Neural cell (in vitro differentiated cells): ENCODE measurements around the gene LINC00237. TPM values are rescaled to one million over a fixed set of nuclear protein-coding genes. Genes with fewer than 3 reads are reported as not detected.

Source experiments
- H2AFZ ChIP-seq: fragments of 200-600, 300-800 bp; sonication (generic), shearing (Covaris generic); 2 replicates; pipeline ENCODE4 v1.6.0; 2014; ENCODE audit warnings: low read depth, mild to moderate bottlenecking, antibody characterized with exemption, low read length, moderate library complexity
- H3F3A ChIP-seq: fragments of 200-600 bp; shearing (Covaris generic); 2 replicates; pipeline ENCODE4 v1.6.1; 2016; ENCODE audit warnings: mild to moderate bottlenecking, moderate library complexity, mixed read lengths, antibody characterized with exemption, low read length; ENCODE audit not compliant: insufficient read depth, poor library complexity, severe bottlenecking
- H3K27ac ChIP-seq: fragments of 200-600, 300-800 bp; sonication (generic), shearing (Covaris generic); 2 replicates; pipeline ENCODE4 v1.5.1; 2014; ENCODE audit warnings: mild to moderate bottlenecking, low read length, moderate library complexity
- H3K27me3 ChIP-seq: fragments of 300-800, 200-600 bp; sonication (generic), shearing (Covaris generic); 2 replicates; pipeline ENCODE4 v1.6.0; 2014; ENCODE audit warnings: mild to moderate bottlenecking, low read depth, low read length, moderate library complexity; ENCODE audit not compliant: insufficient read depth
- H3K36me3 ChIP-seq: fragments of 300-800, 200-600 bp; sonication (generic), shearing (Covaris generic); 2 replicates; pipeline ENCODE4 v1.5.1; 2014; ENCODE audit warnings: mild to moderate bottlenecking, antibody characterized with exemption, low read length, moderate library complexity; ENCODE audit not compliant: insufficient read depth
- H3K4me2 ChIP-seq: fragments of 300-800, 200-600 bp; sonication (generic), shearing (Covaris generic); 2 replicates; pipeline ENCODE4 v1.6.0; 2014; ENCODE audit warnings: mild to moderate bottlenecking, low read length
- H3K4me3 ChIP-seq: fragments of 300-800, 200-600 bp; sonication (generic), shearing (Covaris generic); 2 replicates; pipeline ENCODE4 v1.5.1; 2014; ENCODE audit warnings: mild to moderate bottlenecking, low read length, moderate library complexity
- H3K79me2 ChIP-seq: fragments of 200-600 bp; shearing (Covaris generic); replicated peaks from 2 replicates; pipeline ENCODE4 v1.6.0; 2014; ENCODE audit warnings: mild to moderate bottlenecking, low read length, moderate library complexity; ENCODE audit not compliant: insufficient read depth
- H3K9ac ChIP-seq: fragments of 300-800, 200-600 bp; sonication (generic), shearing (Covaris generic); 2 replicates; pipeline ENCODE4 v1.6.1; 2016; ENCODE audit warnings: mild to moderate bottlenecking, low read length, mixed read lengths
- H3K9me2 ChIP-seq: fragments of 200-600 bp; shearing (Covaris generic); 2 replicates; pipeline ENCODE4 v1.6.1; 2016; ENCODE audit warnings: mild to moderate bottlenecking, low read length, mixed read lengths; ENCODE audit not compliant: insufficient read depth
- H3K9me3 ChIP-seq: fragments of 200-600, 300-800 bp; sonication (generic), shearing (Covaris generic); 2 replicates; pipeline ENCODE4 v1.6.1; 2016; ENCODE audit warnings: mild to moderate bottlenecking, mixed run types, low read length, moderate library complexity, mixed read lengths
- H4K20me1 ChIP-seq: fragments of 200-600 bp; shearing (Covaris generic); 2 replicates; pipeline ENCODE4 v1.6.1; 2016; ENCODE audit warnings: mild to moderate bottlenecking, mixed run types; ENCODE audit not compliant: insufficient read depth
- EP300 ChIP-seq: fragments of 450-650 bp; conservative IDR thresholded peaks from 2 replicates; pipeline ENCODE4 v1.6.1; 2014; ENCODE audit warnings: antibody characterized with exemption, mild to moderate bottlenecking, moderate library complexity; ENCODE audit not compliant: poor library complexity, severe bottlenecking
- EZH2 ChIP-seq: fragments of 200-600, 300-800 bp; shearing (Covaris generic), sonication (generic); IDR thresholded peaks from 2 replicates; pipeline ENCODE4 v1.6.1; 2014; ENCODE audit warnings: antibody characterized with exemption, low read length, borderline replicate concordance, mild to moderate bottlenecking; ENCODE audit not compliant: insufficient read depth, poor library complexity, severe bottlenecking
- MXI1 ChIP-seq: fragments of 450-650 bp; conservative IDR thresholded peaks from 2 replicates; pipeline ENCODE4 v1.6.1; 2014; ENCODE audit warnings: antibody characterized with exemption, mild to moderate bottlenecking; ENCODE audit not compliant: poor library complexity, severe bottlenecking
- POLR2AphosphoS5 ChIP-seq: IDR thresholded peaks from 2 replicates; pipeline ENCODE4 v1.6.1; 2012
- RAD21 ChIP-seq: fragments of 450-650 bp; conservative IDR thresholded peaks from 2 replicates; pipeline ENCODE4 v1.6.1; 2014; ENCODE audit warnings: antibody characterized with exemption, mild to moderate bottlenecking, moderate library complexity
- SMC3 ChIP-seq: fragments of 450-650 bp; conservative IDR thresholded peaks from 2 replicates; pipeline ENCODE4 v1.6.1; 2014; ENCODE audit warnings: antibody characterized with exemption, mild to moderate bottlenecking, moderate library complexity; ENCODE audit not compliant: poor library complexity
- TAF1 ChIP-seq: IDR thresholded peaks from 2 replicates; pipeline ENCODE4 v1.6.1; 2012; ENCODE audit warnings: low read depth
- polyA plus RNA-seq: library from polyadenylated mRNA; depleted of rRNA; stranded (reverse); fragments of >200 nt; gene quantifications from 2 replicates; pipeline ENCODE4 v1.2.3, GENCODE V29; 2014
- TF ChIP-seq, protein P1 (sequence below): fragments of 450-650 bp; IDR thresholded peaks from 2 replicates; pipeline ENCODE4 v1.5.1; 2014; ENCODE audit warnings: antibody characterized with exemption, mild to moderate bottlenecking, moderate library complexity; ENCODE audit not compliant: poor library complexity, severe bottlenecking
- TF ChIP-seq, protein P2 (sequence below): IDR thresholded peaks from 2 replicates; pipeline ENCODE4 v1.6.1; 2012; ENCODE audit warnings: borderline replicate concordance

LINC00237 gene
- polyA plus RNA-seq, 1 donor from 2014 or later = not detected

DNA sequence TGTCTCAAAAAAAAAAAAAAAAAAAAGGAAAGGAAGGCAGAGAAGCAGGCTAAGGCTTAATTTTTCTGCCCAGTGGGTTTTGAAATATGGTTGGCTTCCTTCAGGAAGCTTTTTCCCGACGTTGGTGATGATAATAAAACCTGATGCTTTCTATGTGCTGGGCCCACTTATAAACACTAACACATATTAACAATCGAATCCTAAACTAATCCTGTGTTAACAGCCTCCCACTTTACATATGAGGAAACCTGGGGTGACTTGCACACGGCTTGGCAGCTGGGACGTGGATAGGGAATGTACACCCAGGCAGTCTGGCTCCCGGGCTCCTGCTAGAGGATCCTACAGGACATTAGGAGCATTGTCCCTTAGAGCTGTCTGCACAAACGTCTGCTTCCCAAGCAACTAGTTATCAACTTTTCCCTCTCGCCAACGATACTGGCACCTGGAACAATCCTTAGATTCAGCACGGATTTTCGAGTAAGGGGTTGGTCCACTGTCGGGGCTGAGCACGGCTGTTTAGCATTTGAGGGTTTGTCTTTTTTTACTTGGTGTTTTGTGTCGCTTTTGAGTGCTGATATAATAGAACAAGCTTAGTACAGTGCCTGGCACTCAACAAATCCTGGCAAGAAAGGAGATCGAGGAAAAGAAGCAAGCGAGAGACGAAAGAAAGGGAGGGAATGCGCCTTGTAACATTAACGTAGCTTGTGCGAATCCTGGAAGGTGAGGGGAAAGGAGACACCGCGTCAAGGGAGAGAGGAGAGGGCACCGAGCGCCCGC is 19.1 kb upstream of the LINC00237 start:
- H3K36me3 ChIP-seq = no peaks in the 10 kb centered on the region
- H2AFZ ChIP-seq = no peak overlapping the region
- H4K20me1 ChIP-seq = no peaks in the 10 kb centered on the region
- TF ChIP-seq TAF1 = peak; percentile 27
- TF ChIP-seq, protein P1, sequence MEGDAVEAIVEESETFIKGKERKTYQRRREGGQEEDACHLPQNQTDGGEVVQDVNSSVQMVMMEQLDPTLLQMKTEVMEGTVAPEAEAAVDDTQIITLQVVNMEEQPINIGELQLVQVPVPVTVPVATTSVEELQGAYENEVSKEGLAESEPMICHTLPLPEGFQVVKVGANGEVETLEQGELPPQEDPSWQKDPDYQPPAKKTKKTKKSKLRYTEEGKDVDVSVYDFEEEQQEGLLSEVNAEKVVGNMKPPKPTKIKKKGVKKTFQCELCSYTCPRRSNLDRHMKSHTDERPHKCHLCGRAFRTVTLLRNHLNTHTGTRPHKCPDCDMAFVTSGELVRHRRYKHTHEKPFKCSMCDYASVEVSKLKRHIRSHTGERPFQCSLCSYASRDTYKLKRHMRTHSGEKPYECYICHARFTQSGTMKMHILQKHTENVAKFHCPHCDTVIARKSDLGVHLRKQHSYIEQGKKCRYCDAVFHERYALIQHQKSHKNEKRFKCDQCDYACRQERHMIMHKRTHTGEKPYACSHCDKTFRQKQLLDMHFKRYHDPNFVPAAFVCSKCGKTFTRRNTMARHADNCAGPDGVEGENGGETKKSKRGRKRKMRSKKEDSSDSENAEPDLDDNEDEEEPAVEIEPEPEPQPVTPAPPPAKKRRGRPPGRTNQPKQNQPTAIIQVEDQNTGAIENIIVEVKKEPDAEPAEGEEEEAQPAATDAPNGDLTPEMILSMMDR = no peak
- H3K79me2 ChIP-seq = no peaks in the 10 kb centered on the region
- no peaks in the 10 kb centered on the region for H3K9me2 ChIP-seq
- peak overlapping the region; percentile 81 for H3K4me3 ChIP-seq
- H3K9me3 ChIP-seq = no peaks in the 10 kb centered on the region
- H3K4me2 ChIP-seq = peak overlapping the region; percentile 65
- H3K27ac ChIP-seq = no peak overlapping the region
- H3K27me3 ChIP-seq = peaks cover 7% of the 10 kb centered on the region
- H3K9ac ChIP-seq = peak overlapping the region; percentile 57
- H3F3A ChIP-seq = peaks cover 4% of the 10 kb centered on the region

DNA sequence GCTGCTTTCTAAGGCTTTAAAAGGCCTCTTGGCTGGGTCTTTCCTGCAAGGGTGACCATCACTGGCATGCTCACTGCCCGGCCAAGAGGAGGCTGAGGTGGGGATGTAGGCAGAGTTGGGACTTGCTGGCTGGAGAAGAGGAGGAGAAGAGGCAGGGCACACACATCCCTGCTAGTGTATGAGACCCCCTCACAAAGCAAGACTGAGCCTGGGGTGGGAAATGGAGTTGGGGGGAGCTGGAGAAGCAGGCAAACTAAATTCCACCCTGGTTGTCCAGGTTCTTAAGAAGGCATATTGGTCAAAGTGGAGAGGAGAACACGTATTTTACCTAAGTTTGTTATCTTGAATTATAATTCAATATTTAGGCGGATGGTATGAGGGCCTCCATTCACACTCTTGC is 18.0 kb upstream of the LINC00237 start:
- Histone ChIP-seq H3K9me2 (no peaks in the 10 kb centered on the region), H3K36me3 (no peaks in the 10 kb centered on the region), H3K9ac (no peak overlapping the region), H2AFZ (no peak overlapping the region), H3K4me3 (no peak overlapping the region), H3K4me2 (no peak overlapping the region), H3F3A (peaks cover 4% of the 10 kb centered on the region), H3K79me2 (no peaks in the 10 kb centered on the region), H3K27me3 (peaks cover 7% of the 10 kb centered on the region), H3K9me3 (no peaks in the 10 kb centered on the region), H3K27ac (no peak overlapping the region), H4K20me1 (no peaks in the 10 kb centered on the region)
- no peak for TF ChIP-seq TAF1
- TF ChIP-seq, protein P1 = no peak
- no peak for TF ChIP-seq EZH2
- no peak for TF ChIP-seq RAD21
- no peak for TF ChIP-seq EP300
- TF ChIP-seq MXI1 = no peak
- TF ChIP-seq, protein P2, sequence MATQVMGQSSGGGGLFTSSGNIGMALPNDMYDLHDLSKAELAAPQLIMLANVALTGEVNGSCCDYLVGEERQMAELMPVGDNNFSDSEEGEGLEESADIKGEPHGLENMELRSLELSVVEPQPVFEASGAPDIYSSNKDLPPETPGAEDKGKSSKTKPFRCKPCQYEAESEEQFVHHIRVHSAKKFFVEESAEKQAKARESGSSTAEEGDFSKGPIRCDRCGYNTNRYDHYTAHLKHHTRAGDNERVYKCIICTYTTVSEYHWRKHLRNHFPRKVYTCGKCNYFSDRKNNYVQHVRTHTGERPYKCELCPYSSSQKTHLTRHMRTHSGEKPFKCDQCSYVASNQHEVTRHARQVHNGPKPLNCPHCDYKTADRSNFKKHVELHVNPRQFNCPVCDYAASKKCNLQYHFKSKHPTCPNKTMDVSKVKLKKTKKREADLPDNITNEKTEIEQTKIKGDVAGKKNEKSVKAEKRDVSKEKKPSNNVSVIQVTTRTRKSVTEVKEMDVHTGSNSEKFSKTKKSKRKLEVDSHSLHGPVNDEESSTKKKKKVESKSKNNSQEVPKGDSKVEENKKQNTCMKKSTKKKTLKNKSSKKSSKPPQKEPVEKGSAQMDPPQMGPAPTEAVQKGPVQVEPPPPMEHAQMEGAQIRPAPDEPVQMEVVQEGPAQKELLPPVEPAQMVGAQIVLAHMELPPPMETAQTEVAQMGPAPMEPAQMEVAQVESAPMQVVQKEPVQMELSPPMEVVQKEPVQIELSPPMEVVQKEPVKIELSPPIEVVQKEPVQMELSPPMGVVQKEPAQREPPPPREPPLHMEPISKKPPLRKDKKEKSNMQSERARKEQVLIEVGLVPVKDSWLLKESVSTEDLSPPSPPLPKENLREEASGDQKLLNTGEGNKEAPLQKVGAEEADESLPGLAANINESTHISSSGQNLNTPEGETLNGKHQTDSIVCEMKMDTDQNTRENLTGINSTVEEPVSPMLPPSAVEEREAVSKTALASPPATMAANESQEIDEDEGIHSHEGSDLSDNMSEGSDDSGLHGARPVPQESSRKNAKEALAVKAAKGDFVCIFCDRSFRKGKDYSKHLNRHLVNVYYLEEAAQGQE = no peak
- TF ChIP-seq POLR2AphosphoS5 = no peak
- no peak for TF ChIP-seq SMC3
